NCI-H1417 treated with DMSO at 0.1 percent for 48 hours (cell line): ENCODE data around the gene CFC1.
"Not testable (repeated sequence)": the region's sequence is repeated elsewhere in the genome, so short reads cannot be mapped to it uniquely, and the experiment has no call there.

Source experiments
- DNase-seq: peaks from one replicate; lab custom pipeline; 2025; lab: John Stamatoyannopoulos, UW

CFC1 gene

DNA sequence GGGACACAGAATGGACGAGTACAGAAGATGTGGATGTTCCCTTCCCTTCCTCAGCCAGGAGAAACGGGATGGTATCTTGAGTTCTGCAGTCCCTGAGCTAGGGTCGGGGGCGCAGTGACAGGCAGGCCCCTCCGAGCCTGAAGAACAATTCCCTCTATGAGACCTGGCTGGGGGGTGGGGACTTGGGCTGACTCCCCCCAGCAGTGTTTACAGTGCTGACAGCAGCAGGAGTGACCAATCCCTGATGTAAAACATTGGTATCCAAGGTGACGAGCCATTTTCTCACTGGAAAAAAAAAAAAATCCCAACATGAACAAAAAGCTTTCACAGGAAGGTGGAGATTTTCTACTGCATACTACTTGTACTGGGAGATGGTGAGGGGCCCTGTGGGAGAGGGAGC, at the start of gene CFC1:
CFC1 (minus strand) TSS at position 183 of the 400 bp plus-strand sequence. CDS start 288 bp downstream, outside the sequence.
- not testable (repeated sequence) for DNase-seq

DNA sequence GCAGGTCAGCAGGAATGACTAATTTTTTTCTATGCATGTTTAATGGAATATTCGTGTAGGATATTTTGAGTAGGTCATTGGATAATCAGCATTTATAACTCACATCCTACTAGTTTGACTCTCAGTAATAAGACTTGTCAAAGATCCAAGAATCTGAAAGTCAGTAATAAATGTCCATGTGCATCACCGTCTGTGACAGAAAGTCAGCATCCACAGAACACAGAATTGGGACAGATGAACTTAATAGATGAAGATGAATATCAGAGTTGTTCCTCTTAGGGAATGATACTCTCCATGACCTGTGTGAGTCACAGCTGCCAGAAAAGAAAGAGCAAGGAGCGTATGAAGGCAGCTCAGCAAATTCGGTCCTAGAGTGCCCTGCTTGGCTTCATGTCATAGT, 42.3 kb upstream of the CFC1 start:
- DNase-seq = not testable (repeated sequence)

DNA sequence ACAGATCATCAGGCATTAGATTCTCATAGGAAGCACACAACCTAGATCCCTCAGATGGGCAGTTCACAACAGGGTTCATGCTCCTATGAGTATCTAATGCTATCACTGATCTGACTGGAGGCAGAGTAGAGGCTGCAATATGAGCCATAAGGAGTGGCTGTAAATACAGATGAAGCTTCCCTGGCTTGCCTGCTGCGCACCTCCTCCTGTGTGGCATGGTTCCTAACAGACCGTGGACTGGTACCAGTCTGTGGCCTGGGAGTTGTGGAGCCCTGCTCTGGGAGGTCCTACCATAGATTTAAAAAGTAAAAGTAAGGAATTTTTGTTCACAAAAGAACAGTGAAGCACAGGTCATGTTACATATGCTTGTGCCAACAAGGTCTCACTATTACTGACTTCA, 39.6 kb upstream of the CFC1 start:
- not testable (repeated sequence) for DNase-seq

DNA sequence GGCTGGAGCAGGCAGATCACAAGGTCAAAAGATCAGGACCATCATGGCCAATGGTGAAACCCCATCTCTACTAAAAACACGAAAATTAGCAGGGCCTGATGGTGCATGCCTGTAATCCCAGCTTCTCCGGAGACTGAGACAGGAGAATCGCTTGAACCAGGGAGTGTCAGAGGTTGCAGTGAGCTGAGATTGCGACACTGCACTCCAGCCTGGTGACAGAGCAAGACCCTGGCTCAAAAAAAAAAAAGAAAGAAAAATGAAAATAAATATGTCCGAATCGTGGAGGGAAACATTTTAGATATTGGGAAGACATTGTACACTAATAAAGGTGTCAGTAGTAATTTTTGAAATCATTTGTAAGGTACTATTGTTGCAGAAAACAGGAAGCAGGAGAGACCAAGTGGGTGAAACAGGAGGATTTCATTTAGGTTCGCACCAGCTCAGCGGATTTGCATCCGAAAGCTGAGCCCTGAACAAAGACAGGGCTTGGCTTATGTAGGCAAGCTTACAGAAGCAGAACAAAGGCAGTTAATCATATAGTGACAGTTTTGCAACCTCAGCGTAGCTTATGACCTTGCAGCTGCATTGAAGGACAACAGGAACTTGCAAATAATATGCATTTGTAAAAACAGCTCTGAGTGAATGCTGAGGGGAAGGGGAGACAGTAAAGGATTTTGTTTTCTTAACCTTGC, 29.6 kb upstream of the CFC1 start:
- DNase-seq = not testable (repeated sequence)

DNA sequence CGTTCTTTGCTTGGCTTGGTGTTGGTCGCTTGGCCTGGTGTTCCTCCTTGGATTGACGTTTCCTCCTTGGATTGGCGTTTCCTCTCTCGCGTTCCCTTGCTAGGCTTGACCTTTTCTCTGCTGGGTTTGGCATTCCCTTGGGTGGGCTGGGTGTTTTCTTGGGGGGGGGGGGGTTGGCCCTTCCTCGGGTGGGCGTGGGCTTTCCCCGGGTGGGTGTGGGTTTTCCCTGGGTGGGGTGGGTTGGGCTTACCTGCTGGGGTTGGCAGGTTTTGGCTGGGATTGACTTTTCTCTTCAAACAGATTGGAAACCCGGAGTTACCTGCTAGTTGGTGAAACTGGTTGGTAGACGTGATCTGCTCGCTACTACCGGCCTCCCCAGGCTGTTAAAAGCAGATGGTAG, 11.8 kb upstream of the CFC1 start, which contains the start of gene POTEJ:
POTEJ (plus strand) TSS at position 301 of the 400 bp plus-strand sequence; CDS start at position 394, 93 bp downstream.
- not testable (repeated sequence) for DNase-seq

DNA sequence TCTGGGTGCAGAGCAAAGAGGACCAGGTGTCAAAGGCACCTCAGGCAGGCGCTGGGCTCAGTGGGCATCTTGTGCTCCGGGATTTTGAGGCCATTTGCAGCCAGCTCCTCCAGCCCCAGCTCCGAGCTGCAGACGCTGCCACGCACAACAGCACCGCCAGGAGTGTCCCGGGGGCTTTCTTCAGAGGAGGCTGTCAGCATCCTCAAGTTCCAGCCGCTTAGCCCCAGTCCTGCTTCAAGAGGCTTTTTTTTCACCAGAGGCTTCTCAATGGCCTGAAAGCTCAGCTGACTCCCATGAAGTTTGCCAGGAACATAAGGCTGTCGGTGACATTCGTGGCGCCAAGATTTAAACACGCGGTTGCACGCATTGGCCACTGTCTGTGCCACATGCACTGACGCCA, 11.1 kb upstream of the CFC1 start:
- not testable (repeated sequence) for DNase-seq

DNA sequence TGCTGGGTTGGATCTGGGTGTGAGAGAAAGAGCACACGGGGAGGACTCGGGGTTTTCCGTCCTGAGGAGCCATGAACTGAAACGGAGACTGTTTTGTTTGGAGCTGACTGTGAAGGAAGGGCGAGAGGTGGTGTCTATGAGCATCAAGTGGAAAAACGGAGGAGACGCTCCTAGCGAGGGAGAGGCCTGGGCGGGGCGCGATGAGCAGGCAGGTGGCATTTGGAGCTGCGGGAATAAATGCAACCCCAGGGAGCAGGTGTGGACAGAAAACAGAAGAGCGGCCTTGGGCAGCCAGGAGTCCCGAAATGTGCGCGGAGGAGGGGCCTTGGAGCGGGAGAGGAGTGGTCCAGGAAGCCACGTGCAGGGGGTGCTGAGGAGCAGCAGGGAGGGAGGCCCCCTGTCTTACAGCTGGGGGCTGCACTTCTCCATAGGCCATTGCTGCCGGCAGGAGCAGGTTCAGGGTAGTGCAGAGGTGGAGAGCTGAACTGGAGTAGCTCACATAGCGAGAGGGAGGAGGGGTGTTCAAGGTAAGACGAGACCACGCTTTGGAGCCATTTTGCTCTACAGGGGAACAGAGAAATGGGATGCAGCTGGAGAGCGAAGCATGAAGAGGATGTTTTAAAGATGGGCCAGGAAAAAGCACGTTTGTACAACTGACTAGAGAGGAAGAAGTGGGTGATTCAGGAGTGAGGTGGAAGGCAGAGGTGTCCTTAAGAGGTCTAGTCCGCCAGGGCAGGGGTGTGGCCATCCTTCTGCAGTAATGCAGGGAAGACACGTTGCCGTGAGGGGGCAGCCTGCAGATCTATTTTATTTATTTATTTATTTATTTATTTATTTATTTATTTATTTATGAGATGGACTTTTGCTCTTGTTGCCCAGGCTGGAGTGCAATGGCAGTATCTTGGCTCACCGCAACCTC, 9.9 kb upstream of the CFC1 start:
- DNase-seq = not testable (repeated sequence)

DNA sequence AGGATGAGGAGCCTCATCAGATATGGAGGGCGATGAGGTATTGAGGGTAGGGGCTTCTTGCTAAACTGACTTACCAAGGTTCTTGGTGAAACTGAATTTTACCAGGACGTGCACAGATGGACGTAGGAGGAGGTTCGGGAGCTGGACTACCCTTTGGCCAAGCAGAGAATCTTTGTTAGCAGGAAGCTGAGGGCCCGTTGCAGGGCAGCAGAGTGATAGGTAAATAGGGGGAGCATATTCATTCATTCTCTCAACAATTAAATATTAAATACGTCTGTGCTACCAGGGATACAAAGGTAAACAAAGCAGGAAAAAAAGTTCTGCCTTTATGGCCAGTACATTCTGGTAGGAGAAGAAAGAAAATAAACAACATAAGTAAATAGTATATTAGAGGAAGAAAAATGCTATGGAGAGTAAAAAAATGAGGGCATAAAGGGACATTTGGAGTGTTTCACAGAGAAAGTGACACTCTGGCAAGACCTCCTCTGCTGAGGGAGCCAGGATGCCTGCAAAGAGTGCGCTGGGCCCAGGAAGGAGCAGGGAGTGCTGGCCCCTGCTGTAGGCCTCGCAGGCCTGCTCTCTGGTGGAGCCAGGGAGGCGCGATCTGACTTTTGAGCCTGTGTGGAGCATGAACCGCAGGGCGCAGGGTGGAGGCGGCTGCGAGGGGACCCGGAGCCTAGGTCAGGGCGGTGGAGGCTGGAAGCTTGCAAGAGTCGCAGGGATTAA, 9.1 kb upstream of the CFC1 start:
- not testable (repeated sequence) for DNase-seq

DNA sequence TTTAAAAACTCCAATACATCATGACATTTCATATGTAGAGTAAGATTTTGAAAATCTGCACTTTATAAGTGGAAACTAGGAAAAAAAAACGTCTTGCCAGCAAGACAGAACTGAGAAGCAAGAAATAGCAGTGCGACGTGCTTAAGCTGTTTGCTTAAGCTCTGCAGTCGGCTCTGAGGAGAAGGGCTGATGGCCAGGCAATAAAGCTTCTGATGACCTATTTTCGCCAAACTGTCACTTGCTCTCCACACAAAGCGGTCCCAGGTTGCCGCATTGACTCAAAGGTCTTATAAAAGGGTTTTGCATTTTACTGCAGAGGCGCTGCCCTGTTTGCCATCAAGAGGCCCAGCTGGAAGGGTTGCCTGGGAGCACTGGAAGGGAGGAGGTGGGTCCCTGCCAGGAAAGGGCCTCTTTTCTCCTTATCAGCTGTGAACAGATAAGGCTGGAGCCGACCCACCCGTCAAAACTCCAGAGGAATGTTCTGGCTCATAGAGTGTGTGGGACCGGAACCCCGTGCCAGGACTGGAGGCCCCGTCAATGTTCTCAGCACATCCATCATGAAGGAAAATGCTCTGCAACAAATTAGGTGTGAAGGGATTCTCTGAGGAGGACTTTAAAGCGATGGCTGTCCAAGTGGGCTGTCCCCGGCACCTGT, 2.4 kb upstream of the CFC1 start:
- DNase-seq = not testable (repeated sequence)

DNA sequence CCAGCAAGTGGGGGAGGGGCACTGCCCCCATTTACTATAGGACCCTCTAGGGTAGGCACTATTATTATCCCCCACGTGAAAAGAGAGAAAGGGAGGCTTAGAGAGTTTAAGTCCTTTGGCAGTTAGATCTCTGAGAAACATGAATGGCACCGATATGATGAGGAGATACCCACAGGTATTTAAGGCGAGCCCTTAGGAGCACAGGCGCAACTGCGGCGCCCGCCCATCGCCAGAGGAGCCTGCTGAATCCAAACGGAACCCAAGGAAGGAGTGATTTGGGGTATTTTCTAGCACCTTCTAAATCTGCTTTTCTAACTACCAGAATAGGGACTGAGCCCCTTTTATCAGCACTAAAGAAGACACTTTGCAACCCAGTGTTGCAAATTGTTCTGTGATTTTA, 551 bp upstream of the CFC1 start:
- not testable (repeated sequence) for DNase-seq

DNA sequence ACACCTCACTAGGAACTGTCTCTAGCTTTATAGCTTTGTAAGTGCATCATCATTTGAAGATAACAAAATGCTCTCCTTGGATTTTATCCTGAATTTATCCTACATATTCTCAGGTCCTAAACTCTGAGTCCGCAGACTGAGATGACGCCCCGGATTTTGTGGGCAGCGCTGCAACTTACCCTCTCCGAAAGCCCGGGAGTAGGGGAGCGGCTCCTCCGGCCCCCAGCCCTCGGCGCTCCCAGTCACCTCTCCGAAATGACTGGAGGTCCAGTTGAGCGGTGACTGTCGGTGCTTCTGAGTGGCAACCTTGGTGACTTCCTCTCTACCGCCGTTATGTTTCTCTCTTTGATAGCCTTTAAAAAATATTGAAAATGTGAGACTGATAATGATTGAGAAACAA, 912 bp downstream of the CFC1 start:
- DNase-seq = not testable (repeated sequence)

DNA sequence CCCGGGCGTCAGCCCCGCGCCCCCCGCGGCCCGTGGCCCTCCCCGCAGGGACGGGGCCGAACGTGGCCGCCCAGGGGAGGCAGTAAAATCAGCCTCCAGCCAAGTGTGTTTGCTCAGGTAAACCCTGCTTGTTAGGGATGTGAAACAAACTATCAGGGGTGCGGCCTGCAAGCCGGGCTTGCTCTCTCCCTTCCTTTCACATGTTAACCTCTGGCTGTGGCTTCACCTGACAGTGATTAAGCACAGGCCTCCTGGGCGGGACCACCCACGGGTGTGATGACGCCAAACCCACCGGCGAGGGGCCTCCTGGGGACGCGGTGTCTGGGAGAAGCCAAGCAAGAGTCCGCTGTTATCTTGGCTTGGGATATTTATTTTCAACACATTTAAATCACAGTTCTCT, 1.4 kb downstream of the CFC1 start:
- DNase-seq = not testable (repeated sequence)

DNA sequence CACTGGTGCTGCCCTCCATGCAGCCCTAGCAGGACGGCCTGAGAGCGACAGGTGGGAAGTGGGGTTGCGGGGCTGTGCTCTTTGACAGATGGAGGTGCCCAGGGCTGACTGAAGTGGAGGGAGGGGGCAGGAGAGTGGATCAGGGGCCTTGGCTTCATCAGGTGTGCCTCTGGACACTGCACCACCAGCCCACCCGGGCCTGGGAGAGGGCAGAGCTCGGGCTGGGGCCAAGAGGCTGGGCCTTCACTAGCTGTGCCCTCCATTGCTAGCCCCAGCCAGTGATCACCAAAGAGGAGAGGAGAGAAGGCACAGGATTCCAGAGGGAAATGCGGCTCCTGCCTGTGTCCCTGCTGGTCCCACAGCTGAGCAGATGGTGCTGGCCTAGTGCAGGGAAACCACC, 2.6 kb downstream of the CFC1 start:
- not testable (repeated sequence) for DNase-seq

DNA sequence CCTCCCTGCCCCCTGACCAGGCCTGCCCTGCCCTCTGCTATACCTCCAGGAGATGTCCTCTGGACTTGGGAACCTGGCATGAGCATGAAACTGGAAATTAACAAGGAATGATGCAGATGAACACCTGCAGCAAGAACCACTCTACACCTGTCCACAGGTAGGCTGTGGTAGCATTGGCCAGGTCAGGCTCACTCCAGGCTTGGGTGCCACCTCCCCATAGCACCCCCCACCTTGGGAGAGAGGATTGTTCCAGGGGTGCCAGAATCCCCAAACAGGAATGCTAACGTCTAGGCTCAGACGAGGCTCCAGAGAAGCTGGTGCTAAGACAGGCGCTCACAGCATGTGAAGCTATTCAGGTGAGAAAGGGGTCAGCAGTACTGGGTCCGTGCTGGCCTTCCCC, 5.4 kb downstream of the CFC1 start:
- not testable (repeated sequence) for DNase-seq

DNA sequence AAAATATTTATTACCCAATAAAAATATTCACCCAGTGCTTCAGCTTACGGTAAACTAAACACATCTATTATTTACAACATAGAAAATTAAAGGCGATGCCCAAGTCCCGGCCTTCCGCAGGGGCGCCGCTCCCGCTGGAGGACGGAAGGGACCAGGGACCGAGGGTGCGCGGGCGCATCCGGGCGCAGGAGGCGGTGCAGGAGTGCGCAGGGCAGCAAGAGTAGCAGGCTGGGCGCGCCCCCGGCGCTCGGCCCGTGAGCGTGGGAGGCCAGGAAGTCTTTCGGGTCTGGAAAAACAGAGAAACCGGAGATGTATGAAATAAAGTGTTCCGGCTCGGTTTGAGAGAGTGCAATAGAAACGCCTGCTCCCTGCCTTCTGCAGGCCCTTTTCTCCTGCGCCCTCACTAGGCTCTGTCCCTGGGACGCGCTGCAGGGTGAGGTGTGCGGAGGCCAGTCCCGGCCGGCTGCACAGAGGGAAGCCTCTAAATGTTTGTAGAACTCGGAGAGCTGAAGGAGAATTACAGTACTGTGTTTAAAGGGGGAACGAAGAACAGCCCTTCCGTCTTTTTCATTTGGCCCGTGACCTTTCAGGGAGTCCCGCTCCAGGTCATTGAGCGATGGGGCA, 6.5 kb downstream of the CFC1 start:
- not testable (repeated sequence) for DNase-seq

DNA sequence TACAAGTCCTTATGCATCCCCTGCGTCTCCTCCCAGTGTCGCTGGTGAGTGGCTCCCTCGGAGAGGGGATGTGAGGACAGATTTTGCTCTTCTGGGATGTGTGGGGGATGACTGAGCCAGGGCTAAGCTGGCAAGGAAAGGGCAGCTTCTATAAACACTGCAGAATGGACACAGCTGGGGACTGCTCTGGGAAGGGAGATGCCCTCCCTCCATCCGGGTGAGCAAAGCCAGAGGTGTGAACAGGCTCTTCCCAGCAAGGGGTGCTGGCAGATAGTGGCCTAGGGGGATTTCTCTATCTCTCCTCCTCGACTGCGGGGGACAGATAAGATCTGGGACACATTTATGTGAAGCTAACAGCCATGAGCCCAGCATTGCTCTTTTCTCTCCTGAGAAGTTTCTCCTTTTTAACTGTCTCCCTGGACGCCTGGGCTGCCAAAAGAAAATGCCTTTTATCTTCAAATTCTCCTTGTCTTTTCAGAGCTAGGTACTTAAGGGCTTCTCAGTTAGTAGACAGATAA, 8.5 kb downstream of the CFC1 start:
- not testable (repeated sequence) for DNase-seq

DNA sequence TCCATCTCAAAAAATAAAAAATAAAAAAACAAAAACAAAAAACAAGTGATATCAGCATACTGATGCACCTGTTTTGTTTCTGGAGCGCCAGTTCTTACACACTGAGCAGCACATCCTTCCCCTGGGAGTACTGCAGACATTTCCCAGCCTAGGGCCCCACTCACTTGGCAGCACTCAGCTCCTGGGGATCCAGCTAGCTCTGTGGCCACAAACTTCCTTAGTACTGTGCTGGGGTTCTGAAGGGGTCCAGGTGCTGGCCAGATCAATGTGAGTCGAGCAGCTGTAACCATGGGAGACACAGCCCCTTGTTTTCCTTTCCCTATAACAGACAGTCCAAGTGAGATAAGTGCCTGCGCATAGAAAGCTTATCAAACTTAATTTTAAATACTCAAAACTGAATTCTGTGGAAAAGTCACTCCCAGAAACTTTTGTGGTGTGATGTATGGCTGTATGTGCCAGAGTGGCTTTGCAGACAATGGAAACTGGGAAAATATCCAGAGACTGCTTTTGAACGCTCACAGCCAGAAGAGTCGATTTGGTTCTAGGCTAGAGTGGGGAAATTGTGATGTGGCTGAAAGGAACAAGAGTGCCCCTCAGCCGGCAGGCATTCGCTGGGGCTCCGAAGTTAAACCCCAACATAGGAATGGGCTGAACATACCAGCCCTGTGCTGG, 9.1 kb downstream of the CFC1 start:
- not testable (repeated sequence) for DNase-seq

DNA sequence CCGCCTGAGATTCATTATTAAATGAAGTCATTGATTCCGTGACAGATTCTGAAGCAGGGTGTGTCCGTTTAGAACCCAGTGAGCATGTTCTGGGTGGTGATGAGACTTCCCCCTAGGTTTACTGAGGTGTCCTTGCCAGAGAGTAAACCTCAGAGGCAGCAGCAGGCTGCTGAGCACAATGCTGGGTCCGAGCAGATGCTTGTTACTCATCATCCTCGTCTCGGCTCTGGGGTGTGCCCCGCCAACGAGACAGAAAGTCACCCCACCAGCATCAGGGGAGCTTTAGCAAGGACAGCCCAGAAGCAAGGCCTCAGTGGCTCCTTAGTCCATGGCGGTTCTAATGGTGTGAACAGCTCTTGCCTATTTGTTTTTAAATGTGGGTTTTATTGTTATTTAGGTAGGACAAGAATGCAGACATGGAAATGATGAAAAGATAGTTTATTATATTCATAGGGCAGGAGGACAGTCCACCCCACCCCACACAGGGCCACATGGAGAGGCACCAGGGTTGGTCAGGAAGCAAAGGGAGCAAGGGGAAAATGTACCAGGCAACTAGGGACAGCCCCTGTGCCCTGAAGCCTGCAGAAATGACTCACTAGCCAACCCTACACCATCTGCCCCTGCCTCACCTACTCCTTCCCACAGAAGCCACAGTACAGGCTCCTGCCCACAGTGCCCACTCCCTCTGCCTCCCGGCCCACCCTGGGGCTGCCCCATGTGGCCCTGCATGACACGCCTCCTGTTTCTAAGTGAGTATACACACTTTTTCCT, 10.5 kb downstream of the CFC1 start:
- DNase-seq = not testable (repeated sequence)

DNA sequence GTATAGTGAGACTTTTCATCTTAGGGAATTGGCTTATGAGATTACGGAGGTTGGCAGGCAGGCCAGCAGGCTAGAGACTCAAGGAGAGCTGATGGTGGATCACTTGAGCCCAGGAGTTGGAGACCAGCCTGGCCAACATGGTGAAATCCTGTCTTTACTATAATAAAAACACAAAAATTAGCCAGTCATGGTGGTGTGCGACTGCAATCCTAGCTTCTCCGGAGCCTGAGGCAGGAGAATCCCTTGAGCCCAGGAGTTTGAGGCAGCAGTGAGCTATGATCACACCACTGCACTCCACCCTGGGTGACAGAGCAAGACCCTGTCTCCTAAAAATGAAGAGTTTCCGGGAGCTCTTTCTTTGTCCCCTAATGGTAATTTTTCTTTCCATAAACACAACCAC, 14.6 kb downstream of the CFC1 start:
- not testable (repeated sequence) for DNase-seq

DNA sequence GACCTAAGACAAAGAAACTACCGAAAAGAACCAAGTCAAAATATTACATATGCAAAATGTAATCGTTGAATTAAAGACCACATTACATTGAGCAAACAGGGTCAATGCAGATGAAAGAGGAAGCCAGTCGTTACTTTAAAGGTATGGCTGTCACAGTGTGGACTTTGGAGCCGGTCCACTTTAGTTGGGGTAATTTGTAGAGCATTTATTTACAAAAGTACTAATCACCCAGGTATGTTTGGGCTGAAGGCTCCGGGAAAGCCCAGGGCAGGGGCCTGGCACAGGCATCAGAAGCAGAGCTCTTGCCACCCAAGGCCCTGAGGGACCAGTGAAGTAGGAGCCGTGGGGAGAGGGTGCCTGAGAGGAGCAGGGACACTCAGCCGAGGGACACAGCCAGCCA, 15.8 kb downstream of the CFC1 start:
- not testable (repeated sequence) for DNase-seq
